Measurements from ENCODE around the gene ERFL. TPM values are rescaled to one million over a fixed set of nuclear protein-coding genes. Genes with fewer than 3 reads are reported as not detected.

ERFL gene
- total and polyA plus RNA-seq, 2 of the 8 experiments (the other 6 are each of a cell fraction or from before 2014, with no cell fraction given) = 0.12 TPM; not detected in 1

DNA sequence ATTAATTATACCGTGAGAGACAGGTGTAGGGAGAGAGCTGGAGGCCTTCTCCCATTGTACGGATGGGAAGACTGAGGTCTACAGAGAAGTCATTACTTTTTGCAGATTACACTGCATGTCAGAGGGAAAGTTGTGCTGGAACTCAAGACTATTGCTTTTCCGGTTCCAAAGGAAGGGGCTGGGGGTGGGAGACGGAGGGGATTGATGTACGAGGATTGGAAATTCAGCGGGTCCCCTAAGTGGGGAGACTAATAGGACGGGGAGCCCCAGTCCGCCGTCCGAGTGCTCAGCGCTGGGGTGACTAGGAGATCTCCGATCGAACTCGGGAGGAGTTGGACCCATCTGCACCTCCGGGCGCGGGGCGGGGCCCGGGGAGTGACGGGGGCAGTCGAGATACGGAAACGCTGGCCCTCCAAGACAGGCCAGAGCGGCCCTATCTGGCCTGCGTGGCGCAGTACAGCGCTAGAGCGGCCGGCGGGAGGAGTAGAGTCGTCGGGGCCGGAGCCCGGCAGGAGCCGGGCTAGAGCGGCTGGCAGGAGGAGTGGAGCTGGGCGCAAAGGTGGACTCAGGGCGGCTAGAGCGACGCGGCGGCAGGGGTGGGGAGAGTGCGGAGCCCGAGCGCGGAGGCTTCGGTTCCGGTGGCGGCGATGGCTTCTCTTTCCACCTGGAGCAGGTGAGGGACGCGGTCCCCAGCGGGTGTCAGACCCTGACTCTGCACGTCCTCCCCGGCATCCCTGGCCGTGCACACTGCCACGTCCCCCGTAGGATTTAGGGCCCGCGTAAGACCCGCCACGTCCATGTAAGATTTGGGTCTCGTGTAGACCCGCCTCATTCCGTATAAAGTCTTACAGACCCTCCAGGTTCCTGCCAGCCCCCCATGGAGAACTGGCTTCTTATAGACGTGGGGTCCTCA, 44.2 kb downstream of the ERFL start (continued):
- TF ChIP-seq, protein P1, sequence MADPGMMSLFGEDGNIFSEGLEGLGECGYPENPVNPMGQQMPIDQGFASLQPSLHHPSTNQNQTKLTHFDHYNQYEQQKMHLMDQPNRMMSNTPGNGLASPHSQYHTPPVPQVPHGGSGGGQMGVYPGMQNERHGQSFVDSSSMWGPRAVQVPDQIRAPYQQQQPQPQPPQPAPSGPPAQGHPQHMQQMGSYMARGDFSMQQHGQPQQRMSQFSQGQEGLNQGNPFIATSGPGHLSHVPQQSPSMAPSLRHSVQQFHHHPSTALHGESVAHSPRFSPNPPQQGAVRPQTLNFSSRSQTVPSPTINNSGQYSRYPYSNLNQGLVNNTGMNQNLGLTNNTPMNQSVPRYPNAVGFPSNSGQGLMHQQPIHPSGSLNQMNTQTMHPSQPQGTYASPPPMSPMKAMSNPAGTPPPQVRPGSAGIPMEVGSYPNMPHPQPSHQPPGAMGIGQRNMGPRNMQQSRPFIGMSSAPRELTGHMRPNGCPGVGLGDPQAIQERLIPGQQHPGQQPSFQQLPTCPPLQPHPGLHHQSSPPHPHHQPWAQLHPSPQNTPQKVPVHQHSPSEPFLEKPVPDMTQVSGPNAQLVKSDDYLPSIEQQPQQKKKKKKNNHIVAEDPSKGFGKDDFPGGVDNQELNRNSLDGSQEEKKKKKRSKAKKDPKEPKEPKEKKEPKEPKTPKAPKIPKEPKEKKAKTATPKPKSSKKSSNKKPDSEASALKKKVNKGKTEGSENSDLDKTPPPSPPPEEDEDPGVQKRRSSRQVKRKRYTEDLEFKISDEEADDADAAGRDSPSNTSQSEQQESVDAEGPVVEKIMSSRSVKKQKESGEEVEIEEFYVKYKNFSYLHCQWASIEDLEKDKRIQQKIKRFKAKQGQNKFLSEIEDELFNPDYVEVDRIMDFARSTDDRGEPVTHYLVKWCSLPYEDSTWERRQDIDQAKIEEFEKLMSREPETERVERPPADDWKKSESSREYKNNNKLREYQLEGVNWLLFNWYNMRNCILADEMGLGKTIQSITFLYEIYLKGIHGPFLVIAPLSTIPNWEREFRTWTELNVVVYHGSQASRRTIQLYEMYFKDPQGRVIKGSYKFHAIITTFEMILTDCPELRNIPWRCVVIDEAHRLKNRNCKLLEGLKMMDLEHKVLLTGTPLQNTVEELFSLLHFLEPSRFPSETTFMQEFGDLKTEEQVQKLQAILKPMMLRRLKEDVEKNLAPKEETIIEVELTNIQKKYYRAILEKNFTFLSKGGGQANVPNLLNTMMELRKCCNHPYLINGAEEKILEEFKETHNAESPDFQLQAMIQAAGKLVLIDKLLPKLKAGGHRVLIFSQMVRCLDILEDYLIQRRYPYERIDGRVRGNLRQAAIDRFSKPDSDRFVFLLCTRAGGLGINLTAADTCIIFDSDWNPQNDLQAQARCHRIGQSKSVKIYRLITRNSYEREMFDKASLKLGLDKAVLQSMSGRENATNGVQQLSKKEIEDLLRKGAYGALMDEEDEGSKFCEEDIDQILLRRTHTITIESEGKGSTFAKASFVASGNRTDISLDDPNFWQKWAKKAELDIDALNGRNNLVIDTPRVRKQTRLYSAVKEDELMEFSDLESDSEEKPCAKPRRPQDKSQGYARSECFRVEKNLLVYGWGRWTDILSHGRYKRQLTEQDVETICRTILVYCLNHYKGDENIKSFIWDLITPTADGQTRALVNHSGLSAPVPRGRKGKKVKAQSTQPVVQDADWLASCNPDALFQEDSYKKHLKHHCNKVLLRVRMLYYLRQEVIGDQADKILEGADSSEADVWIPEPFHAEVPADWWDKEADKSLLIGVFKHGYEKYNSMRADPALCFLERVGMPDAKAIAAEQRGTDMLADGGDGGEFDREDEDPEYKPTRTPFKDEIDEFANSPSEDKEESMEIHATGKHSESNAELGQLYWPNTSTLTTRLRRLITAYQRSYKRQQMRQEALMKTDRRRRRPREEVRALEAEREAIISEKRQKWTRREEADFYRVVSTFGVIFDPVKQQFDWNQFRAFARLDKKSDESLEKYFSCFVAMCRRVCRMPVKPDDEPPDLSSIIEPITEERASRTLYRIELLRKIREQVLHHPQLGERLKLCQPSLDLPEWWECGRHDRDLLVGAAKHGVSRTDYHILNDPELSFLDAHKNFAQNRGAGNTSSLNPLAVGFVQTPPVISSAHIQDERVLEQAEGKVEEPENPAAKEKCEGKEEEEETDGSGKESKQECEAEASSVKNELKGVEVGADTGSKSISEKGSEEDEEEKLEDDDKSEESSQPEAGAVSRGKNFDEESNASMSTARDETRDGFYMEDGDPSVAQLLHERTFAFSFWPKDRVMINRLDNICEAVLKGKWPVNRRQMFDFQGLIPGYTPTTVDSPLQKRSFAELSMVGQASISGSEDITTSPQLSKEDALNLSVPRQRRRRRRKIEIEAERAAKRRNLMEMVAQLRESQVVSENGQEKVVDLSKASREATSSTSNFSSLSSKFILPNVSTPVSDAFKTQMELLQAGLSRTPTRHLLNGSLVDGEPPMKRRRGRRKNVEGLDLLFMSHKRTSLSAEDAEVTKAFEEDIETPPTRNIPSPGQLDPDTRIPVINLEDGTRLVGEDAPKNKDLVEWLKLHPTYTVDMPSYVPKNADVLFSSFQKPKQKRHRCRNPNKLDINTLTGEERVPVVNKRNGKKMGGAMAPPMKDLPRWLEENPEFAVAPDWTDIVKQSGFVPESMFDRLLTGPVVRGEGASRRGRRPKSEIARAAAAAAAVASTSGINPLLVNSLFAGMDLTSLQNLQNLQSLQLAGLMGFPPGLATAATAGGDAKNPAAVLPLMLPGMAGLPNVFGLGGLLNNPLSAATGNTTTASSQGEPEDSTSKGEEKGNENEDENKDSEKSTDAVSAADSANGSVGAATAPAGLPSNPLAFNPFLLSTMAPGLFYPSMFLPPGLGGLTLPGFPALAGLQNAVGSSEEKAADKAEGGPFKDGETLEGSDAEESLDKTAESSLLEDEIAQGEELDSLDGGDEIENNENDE (IDR thresholded peaks at IDR 0.05; ENCODE audit: insufficient replicate concordance, low read length) = no peak
- TF ChIP-seq RXRA (IDR thresholded peaks at IDR 0.05; ENCODE audit: insufficient read depth, low read depth, low read length) = 0 out of 2 replicates have a peak, but pooled peaks have one; percentile 72
- TF ChIP-seq RBBP5 (IDR thresholded peaks at IDR 0.05; ENCODE audit: borderline replicate concordance, low read depth, low read length) = 0 out of 2 replicates have a peak, but pooled peaks have one; percentile 56
- TF ChIP-seq ASH2L (IDR thresholded peaks at IDR 0.05; ENCODE audit: low read length) = peak; percentile 75
- TF ChIP-seq CREB1 (IDR thresholded peaks at IDR 0.05) = peak; percentile 57; the same call in 1 of the 2 replicates
- TF ChIP-seq EZH2 (IDR thresholded peaks at IDR 0.05; ENCODE audit: low read depth, low read length, severe bottlenecking) = no peak
- TF ChIP-seq CHD2 (IDR thresholded peaks at IDR 0.05; ENCODE audit: low read length) = no peak
- no peak for TF ChIP-seq JUND (IDR thresholded peaks at IDR 0.05; ENCODE audit: low read length)
- no peak for TF ChIP-seq SAP30 (IDR thresholded peaks at IDR 0.05; ENCODE audit: insufficient read depth, insufficient replicate concordance, low read length)
- TF ChIP-seq TEAD4 (IDR thresholded peaks at IDR 0.05; ENCODE audit: low read depth, low read length) = no peak

Measured in H1 (cell line).